Neural cell (in vitro differentiated cells): ENCODE measurements around the gene SERPINB6. TPM values are rescaled to one million over a fixed set of nuclear protein-coding genes. Genes with fewer than 3 reads are reported as not detected.

Experiments
- H2AFZ ChIP-seq: fragments of 200-600, 300-800 bp; sonication (generic), shearing (Covaris generic); 2 replicates; pipeline ENCODE4 v1.6.0; 2014; ENCODE audit warnings: low read depth, mild to moderate bottlenecking, antibody characterized with exemption, low read length, moderate library complexity
- H3F3A ChIP-seq: fragments of 200-600 bp; shearing (Covaris generic); 2 replicates; pipeline ENCODE4 v1.6.1; 2016; ENCODE audit warnings: mild to moderate bottlenecking, moderate library complexity, mixed read lengths, antibody characterized with exemption, low read length; ENCODE audit not compliant: insufficient read depth, poor library complexity, severe bottlenecking
- H3K27ac ChIP-seq: fragments of 200-600, 300-800 bp; sonication (generic), shearing (Covaris generic); 2 replicates; pipeline ENCODE4 v1.5.1; 2014; ENCODE audit warnings: mild to moderate bottlenecking, low read length, moderate library complexity
- H3K27me3 ChIP-seq: fragments of 300-800, 200-600 bp; sonication (generic), shearing (Covaris generic); 2 replicates; pipeline ENCODE4 v1.6.0; 2014; ENCODE audit warnings: mild to moderate bottlenecking, low read depth, low read length, moderate library complexity; ENCODE audit not compliant: insufficient read depth
- H3K36me3 ChIP-seq: fragments of 300-800, 200-600 bp; sonication (generic), shearing (Covaris generic); 2 replicates; pipeline ENCODE4 v1.5.1; 2014; ENCODE audit warnings: mild to moderate bottlenecking, antibody characterized with exemption, low read length, moderate library complexity; ENCODE audit not compliant: insufficient read depth
- H3K4me2 ChIP-seq: fragments of 300-800, 200-600 bp; sonication (generic), shearing (Covaris generic); 2 replicates; pipeline ENCODE4 v1.6.0; 2014; ENCODE audit warnings: mild to moderate bottlenecking, low read length
- H3K4me3 ChIP-seq: fragments of 300-800, 200-600 bp; sonication (generic), shearing (Covaris generic); 2 replicates; pipeline ENCODE4 v1.5.1; 2014; ENCODE audit warnings: mild to moderate bottlenecking, low read length, moderate library complexity
- H3K79me2 ChIP-seq: fragments of 200-600 bp; shearing (Covaris generic); replicated peaks from 2 replicates; pipeline ENCODE4 v1.6.0; 2014; ENCODE audit warnings: mild to moderate bottlenecking, low read length, moderate library complexity; ENCODE audit not compliant: insufficient read depth
- H3K9ac ChIP-seq: fragments of 300-800, 200-600 bp; sonication (generic), shearing (Covaris generic); 2 replicates; pipeline ENCODE4 v1.6.1; 2016; ENCODE audit warnings: mild to moderate bottlenecking, low read length, mixed read lengths
- H3K9me2 ChIP-seq: fragments of 200-600 bp; shearing (Covaris generic); 2 replicates; pipeline ENCODE4 v1.6.1; 2016; ENCODE audit warnings: mild to moderate bottlenecking, low read length, mixed read lengths; ENCODE audit not compliant: insufficient read depth
- H3K9me3 ChIP-seq: fragments of 200-600, 300-800 bp; sonication (generic), shearing (Covaris generic); 2 replicates; pipeline ENCODE4 v1.6.1; 2016; ENCODE audit warnings: mild to moderate bottlenecking, mixed run types, low read length, moderate library complexity, mixed read lengths
- H4K20me1 ChIP-seq: fragments of 200-600 bp; shearing (Covaris generic); 2 replicates; pipeline ENCODE4 v1.6.1; 2016; ENCODE audit warnings: mild to moderate bottlenecking, mixed run types; ENCODE audit not compliant: insufficient read depth
- EP300 ChIP-seq: fragments of 450-650 bp; conservative IDR thresholded peaks from 2 replicates; pipeline ENCODE4 v1.6.1; 2014; ENCODE audit warnings: antibody characterized with exemption, mild to moderate bottlenecking, moderate library complexity; ENCODE audit not compliant: poor library complexity, severe bottlenecking
- EZH2 ChIP-seq: fragments of 200-600, 300-800 bp; shearing (Covaris generic), sonication (generic); IDR thresholded peaks from 2 replicates; pipeline ENCODE4 v1.6.1; 2014; ENCODE audit warnings: antibody characterized with exemption, low read length, borderline replicate concordance, mild to moderate bottlenecking; ENCODE audit not compliant: insufficient read depth, poor library complexity, severe bottlenecking
- MXI1 ChIP-seq: fragments of 450-650 bp; conservative IDR thresholded peaks from 2 replicates; pipeline ENCODE4 v1.6.1; 2014; ENCODE audit warnings: antibody characterized with exemption, mild to moderate bottlenecking; ENCODE audit not compliant: poor library complexity, severe bottlenecking
- POLR2AphosphoS5 ChIP-seq: IDR thresholded peaks from 2 replicates; pipeline ENCODE4 v1.6.1; 2012
- RAD21 ChIP-seq: fragments of 450-650 bp; conservative IDR thresholded peaks from 2 replicates; pipeline ENCODE4 v1.6.1; 2014; ENCODE audit warnings: antibody characterized with exemption, mild to moderate bottlenecking, moderate library complexity
- SMC3 ChIP-seq: fragments of 450-650 bp; conservative IDR thresholded peaks from 2 replicates; pipeline ENCODE4 v1.6.1; 2014; ENCODE audit warnings: antibody characterized with exemption, mild to moderate bottlenecking, moderate library complexity; ENCODE audit not compliant: poor library complexity
- TAF1 ChIP-seq: IDR thresholded peaks from 2 replicates; pipeline ENCODE4 v1.6.1; 2012; ENCODE audit warnings: low read depth
- polyA plus RNA-seq: library from polyadenylated mRNA; depleted of rRNA; stranded (reverse); fragments of >200 nt; gene quantifications from 2 replicates; pipeline ENCODE4 v1.2.3, GENCODE V29; 2014
- TF ChIP-seq, protein P1 (sequence below): fragments of 450-650 bp; IDR thresholded peaks from 2 replicates; pipeline ENCODE4 v1.5.1; 2014; ENCODE audit warnings: antibody characterized with exemption, mild to moderate bottlenecking, moderate library complexity; ENCODE audit not compliant: poor library complexity, severe bottlenecking
- TF ChIP-seq, protein P2 (sequence below): IDR thresholded peaks from 2 replicates; pipeline ENCODE4 v1.6.1; 2012; ENCODE audit warnings: borderline replicate concordance

Gene SERPINB6
- polyA plus RNA-seq, 1 donor from 2014 or later = 2.3 TPM

DNA sequence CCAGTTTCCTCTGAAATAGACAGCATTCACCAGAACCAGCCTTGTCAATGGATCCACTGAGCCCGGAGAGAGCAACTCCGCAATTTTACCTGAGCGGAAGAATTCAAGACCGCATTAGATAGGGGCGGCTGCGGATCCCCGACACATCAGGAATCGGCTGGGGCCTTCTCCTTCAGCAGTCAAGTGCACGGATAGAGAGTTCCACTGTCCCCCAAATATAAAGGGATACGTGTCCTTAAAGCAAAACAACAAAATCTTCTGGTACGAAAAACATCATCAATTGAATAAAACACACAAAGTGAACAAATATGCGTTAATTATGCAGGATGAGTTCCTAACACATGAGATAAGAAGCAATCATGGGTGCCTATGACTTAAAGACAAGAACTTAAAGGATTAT lies 18.3 kb downstream of the SERPINB6 start:
- H3K4me3 ChIP-seq = no peak overlapping the region
- H2AFZ ChIP-seq = no peak overlapping the region
- H3K4me2 ChIP-seq = no peak overlapping the region
- no peak overlapping the region for H3K9ac ChIP-seq
- H3K36me3 ChIP-seq = no peaks in the 10 kb centered on the region
- no peaks in the 10 kb centered on the region for H4K20me1 ChIP-seq
- no peaks in the 10 kb centered on the region for H3K27me3 ChIP-seq
- no peak for TF ChIP-seq RAD21
- TF ChIP-seq, protein P1, sequence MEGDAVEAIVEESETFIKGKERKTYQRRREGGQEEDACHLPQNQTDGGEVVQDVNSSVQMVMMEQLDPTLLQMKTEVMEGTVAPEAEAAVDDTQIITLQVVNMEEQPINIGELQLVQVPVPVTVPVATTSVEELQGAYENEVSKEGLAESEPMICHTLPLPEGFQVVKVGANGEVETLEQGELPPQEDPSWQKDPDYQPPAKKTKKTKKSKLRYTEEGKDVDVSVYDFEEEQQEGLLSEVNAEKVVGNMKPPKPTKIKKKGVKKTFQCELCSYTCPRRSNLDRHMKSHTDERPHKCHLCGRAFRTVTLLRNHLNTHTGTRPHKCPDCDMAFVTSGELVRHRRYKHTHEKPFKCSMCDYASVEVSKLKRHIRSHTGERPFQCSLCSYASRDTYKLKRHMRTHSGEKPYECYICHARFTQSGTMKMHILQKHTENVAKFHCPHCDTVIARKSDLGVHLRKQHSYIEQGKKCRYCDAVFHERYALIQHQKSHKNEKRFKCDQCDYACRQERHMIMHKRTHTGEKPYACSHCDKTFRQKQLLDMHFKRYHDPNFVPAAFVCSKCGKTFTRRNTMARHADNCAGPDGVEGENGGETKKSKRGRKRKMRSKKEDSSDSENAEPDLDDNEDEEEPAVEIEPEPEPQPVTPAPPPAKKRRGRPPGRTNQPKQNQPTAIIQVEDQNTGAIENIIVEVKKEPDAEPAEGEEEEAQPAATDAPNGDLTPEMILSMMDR = no peak
- no peak for TF ChIP-seq TAF1
- TF ChIP-seq MXI1 = no peak
- TF ChIP-seq SMC3 = no peak
- TF ChIP-seq, protein P2, sequence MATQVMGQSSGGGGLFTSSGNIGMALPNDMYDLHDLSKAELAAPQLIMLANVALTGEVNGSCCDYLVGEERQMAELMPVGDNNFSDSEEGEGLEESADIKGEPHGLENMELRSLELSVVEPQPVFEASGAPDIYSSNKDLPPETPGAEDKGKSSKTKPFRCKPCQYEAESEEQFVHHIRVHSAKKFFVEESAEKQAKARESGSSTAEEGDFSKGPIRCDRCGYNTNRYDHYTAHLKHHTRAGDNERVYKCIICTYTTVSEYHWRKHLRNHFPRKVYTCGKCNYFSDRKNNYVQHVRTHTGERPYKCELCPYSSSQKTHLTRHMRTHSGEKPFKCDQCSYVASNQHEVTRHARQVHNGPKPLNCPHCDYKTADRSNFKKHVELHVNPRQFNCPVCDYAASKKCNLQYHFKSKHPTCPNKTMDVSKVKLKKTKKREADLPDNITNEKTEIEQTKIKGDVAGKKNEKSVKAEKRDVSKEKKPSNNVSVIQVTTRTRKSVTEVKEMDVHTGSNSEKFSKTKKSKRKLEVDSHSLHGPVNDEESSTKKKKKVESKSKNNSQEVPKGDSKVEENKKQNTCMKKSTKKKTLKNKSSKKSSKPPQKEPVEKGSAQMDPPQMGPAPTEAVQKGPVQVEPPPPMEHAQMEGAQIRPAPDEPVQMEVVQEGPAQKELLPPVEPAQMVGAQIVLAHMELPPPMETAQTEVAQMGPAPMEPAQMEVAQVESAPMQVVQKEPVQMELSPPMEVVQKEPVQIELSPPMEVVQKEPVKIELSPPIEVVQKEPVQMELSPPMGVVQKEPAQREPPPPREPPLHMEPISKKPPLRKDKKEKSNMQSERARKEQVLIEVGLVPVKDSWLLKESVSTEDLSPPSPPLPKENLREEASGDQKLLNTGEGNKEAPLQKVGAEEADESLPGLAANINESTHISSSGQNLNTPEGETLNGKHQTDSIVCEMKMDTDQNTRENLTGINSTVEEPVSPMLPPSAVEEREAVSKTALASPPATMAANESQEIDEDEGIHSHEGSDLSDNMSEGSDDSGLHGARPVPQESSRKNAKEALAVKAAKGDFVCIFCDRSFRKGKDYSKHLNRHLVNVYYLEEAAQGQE = no peak
- no peak for TF ChIP-seq EZH2
- TF ChIP-seq POLR2AphosphoS5 = no peak
- TF ChIP-seq EP300 = no peak
- H3K9me2 ChIP-seq = no peaks in the 10 kb centered on the region
- H3K9me3 ChIP-seq = no peaks in the 10 kb centered on the region
- H3K79me2 ChIP-seq = no peaks in the 10 kb centered on the region
- no peak overlapping the region for H3K27ac ChIP-seq
- H3F3A ChIP-seq = no peaks in the 10 kb centered on the region

DNA sequence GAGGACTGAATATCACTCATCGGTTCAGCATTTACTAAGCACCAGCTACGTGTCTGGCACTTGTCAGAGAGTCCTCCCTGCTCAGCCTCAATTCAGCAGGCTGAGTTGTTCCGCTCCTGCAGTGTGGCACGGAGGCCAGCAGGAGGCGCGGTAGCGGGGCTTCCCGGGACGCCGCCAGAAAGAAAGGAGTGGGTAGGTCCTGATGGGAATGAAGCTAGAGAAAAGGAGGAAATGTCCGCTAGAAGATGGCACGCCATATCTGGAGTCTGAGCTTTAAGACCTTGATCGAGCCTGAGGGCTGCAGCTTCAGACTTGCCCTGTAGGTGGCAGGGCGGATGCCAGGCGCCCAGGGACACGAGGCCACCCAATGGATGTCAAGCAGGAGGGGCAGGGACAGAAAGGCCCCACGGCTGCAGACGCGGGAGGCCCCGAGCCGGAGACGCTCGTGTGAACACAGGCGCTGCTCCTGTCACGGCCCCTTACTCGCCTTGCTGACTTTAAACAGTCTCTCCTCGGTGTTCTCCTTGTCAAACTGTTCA lies 18.7 kb downstream of the SERPINB6 start:
- no peaks in the 10 kb centered on the region for H3K9me3 ChIP-seq
- H3K27ac ChIP-seq = no peak overlapping the region
- H3K36me3 ChIP-seq = no peaks in the 10 kb centered on the region
- H3F3A ChIP-seq = no peaks in the 10 kb centered on the region
- H3K4me2 ChIP-seq = no peak overlapping the region
- H3K9me2 ChIP-seq = no peaks in the 10 kb centered on the region
- H3K27me3 ChIP-seq = no peaks in the 10 kb centered on the region
- no peak overlapping the region for H2AFZ ChIP-seq
- TF ChIP-seq RAD21 = no peak
- TF ChIP-seq, protein P1 = peak; percentile 67
- TF ChIP-seq SMC3 = peak; percentile 18
- H4K20me1 ChIP-seq = no peaks in the 10 kb centered on the region
- H3K9ac ChIP-seq = no peak overlapping the region
- H3K4me3 ChIP-seq = no peak overlapping the region
- H3K79me2 ChIP-seq = no peaks in the 10 kb centered on the region
